ENCODE data around the gene POLD2.

POLD2 gene

GRCh38 chr7:44110719-44111635 lies 12.4 kb downstream of the POLD2 start:
- no peak for DNase-seq (ENCODE audit: low read depth)
- no peak for TF ChIP-seq CTCF (conservative IDR thresholded peaks at IDR 0.05; ENCODE audit: low read depth, low read length)
- H3K4me3 ChIP-seq (ENCODE audit: low read length): no peak overlapping the region

- TF ChIP-seq CTCF (conservative IDR thresholded peaks at IDR 0.05; ENCODE audit: low read depth, low read length): no peak
- no peak for DNase-seq (ENCODE audit: low read depth)
- H3K4me3 ChIP-seq (ENCODE audit: low read length): no peak overlapping the region
These were observed 13.4 kb downstream of the POLD2 start for GRCh38 chr7:44109991-44110390.

- no peak for DNase-seq (ENCODE audit: low read depth)
- peak; percentile 3 for TF ChIP-seq CTCF (conservative IDR thresholded peaks at IDR 0.05; ENCODE audit: low read depth, low read length)
- H3K4me3 ChIP-seq (ENCODE audit: low read length): no peak overlapping the region
These were observed 14.3 kb downstream of the POLD2 start for GRCh38 chr7:44108768-44109750.

- no peak for TF ChIP-seq CTCF (conservative IDR thresholded peaks at IDR 0.05; ENCODE audit: low read depth, low read length)
- H3K4me3 ChIP-seq (ENCODE audit: low read length): no peak overlapping the region
- no peak for DNase-seq (ENCODE audit: low read depth)
These were observed 15.2 kb downstream of the POLD2 start for GRCh38 chr7:44107961-44108767.

GRCh38 chr7:44107116-44107960 lies 16.0 kb downstream of the POLD2 start:
- no peak overlapping the region for H3K4me3 ChIP-seq (ENCODE audit: low read length)
- TF ChIP-seq CTCF (conservative IDR thresholded peaks at IDR 0.05; ENCODE audit: low read depth, low read length): no peak
- DNase-seq (ENCODE audit: low read depth): no peak

All from retinal pigment epithelial cell (primary cell).